ENCODE measurements around the gene AK9. TPM values are rescaled to one million over a fixed set of nuclear protein-coding genes. Genes with fewer than 3 reads are reported as not detected.

AK9 gene
- total and polyA plus RNA-seq, 2 of the 8 experiments (the other 6 are each of a cell fraction or from before 2014, with no cell fraction given): 1.8 to 2.2 TPM

- no peak for TF ChIP-seq ATF2 (IDR thresholded peaks at IDR 0.05; ENCODE audit: low read length)
- TF ChIP-seq TEAD4 (IDR thresholded peaks at IDR 0.05; ENCODE audit: low read depth, low read length): no peak
- TF ChIP-seq KDM4A (IDR thresholded peaks at IDR 0.05; ENCODE audit: low read depth, low read length, severe bottlenecking): no peak
- no peak for TF ChIP-seq TCF12 (IDR thresholded peaks at IDR 0.05; ENCODE audit: low read depth, low read length)
- no peak for TF ChIP-seq TAF7 (optimal IDR thresholded peaks at IDR 0.05; ENCODE audit: borderline replicate concordance, low read depth, low read length)
- no peak for TF ChIP-seq SRF (IDR thresholded peaks at IDR 0.05; ENCODE audit: low read depth, low read length)
Measured at GRCh38 chr6:109672175-109672574, 18.8 kb downstream of the AK9 start (continued).
